CD4-positive, alpha-beta T cell (primary cell): ENCODE results near the gene KHDC1. TPM values are rescaled to one million over a fixed set of nuclear protein-coding genes. Genes with fewer than 3 reads are reported as not detected.
"Not testable (repeated sequence)": the region's sequence is repeated elsewhere in the genome, so short reads cannot be mapped to it uniquely, and the experiment has no call there.

ENCODE experiments used
- ATAC-seq: fragments of 200-7000 bp; cut with Tn5 transposase; one replicate; pipeline ENCODE4 v1.10.0; 2022; ENCODE audit warnings: mild to moderate bottlenecking; ENCODE audit not compliant: poor library complexity
- CTCF ChIA-PET: fragments of 350-600 bp; sonication (Branson Sonifier 250); formaldehyde crosslinking; loops from one replicate; lab custom pipeline; 2021; ENCODE audit warnings: antibody characterized with exemption, inconsistent platforms; lab: Charles Lee
- POLR2A ChIA-PET: fragments of 350-600 bp; sonication (Branson Sonifier 250); formaldehyde crosslinking; loops from one replicate; lab custom pipeline; 2021; ENCODE audit warnings: antibody characterized with exemption, inconsistent platforms; lab: Charles Lee
- DNase-seq, 14 experiments: peaks; one replicate each; pipeline ENCODE4 v3.0.0-alpha.2; 2013 to 2020; ENCODE audit warnings: mixed read lengths in 2 of 14
- H3K27ac ChIP-seq, 2 donors: one replicate each; pipeline versions ENCODE4 v1.5.1 to v1.7.0; 2013; ENCODE audit warnings: low read length in 2 of 2, low read depth in 1 of 2, mild to moderate bottlenecking in 1 of 2
- H3K27me3 ChIP-seq, 2 experiments: 1 replicate in 1 of 2; 2 replicates in 1 of 2; pipeline versions ENCODE4 v1.6.1 to v1.7.0; 2013; ENCODE audit warnings: low read length in 2 of 2, control low read depth in 1 of 2, mild to moderate bottlenecking in 1 of 2, moderate library complexity in 1 of 2; ENCODE audit not compliant: insufficient read depth in 2 of 2, control insufficient read depth in 1 of 2
- H3K36me3 ChIP-seq: one replicate; pipeline ENCODE4 v1.6.1; 2013; ENCODE audit warnings: low read length, control low read depth; ENCODE audit not compliant: insufficient read depth
- H3K4me1 ChIP-seq: one replicate; pipeline ENCODE4 v1.6.1; 2013; ENCODE audit warnings: low read length, control low read depth; ENCODE audit not compliant: insufficient read depth
- H3K4me3 ChIP-seq: one replicate; pipeline ENCODE4 v1.5.1; 2013; ENCODE audit warnings: mild to moderate bottlenecking, low read length, moderate library complexity
- H3K9me3 ChIP-seq, 2 experiments: 1 replicate in 1 of 2; 2 replicates in 1 of 2; pipeline versions ENCODE4 v1.6.1 to v1.7.0; 2013; ENCODE audit warnings: low read length in 2 of 2, mild to moderate bottlenecking in 2 of 2, control low read depth in 1 of 2, moderate library complexity in 1 of 2; ENCODE audit not compliant: control insufficient read depth in 1 of 2, insufficient read depth in 1 of 2
- H3K27ac Mint-ChIP-seq: one replicate; pipeline ENCODE4 v1.8.0; 2020; ENCODE audit warnings: mixed read lengths
- H3K27me3 Mint-ChIP-seq: one replicate; pipeline ENCODE4 v1.8.0; 2021; ENCODE audit warnings: mixed read lengths
- H3K36me3 Mint-ChIP-seq: one replicate; pipeline ENCODE4 v1.8.0; 2021; ENCODE audit warnings: low read depth, mixed read lengths
- H3K4me1 Mint-ChIP-seq: one replicate; pipeline ENCODE4 v1.8.0; 2021; ENCODE audit warnings: low read depth, mixed read lengths
- H3K4me3 Mint-ChIP-seq: one replicate; pipeline ENCODE4 v1.8.0; 2020; ENCODE audit warnings: mild to moderate bottlenecking, mixed read lengths
- H3K9me3 Mint-ChIP-seq: one replicate; pipeline ENCODE4 v1.8.0; 2020; ENCODE audit warnings: mixed read lengths
- intact Hi-C, 2 experiments: fragments of 100-400 bp; cut with DNase I in 1 of 2; cut with micrococcal nuclease in 1 of 2; formaldehyde crosslinking; loops; one replicate each; pipeline versions ENCODE4 v1.15.1 to v1.9.0; 2023 to 2025; cut with DNase I, micrococcal nuclease
- total RNA-seq, 174 experiments: library from RNA in 2 of 174; stranded (reverse) in 2 of 174; gene quantifications; one replicate each; pipeline ENCODE4 v1.2.3 and lab custom pipeline; 2021 to 2026
- TF ChIP-seq, protein P1 (sequence below): fragments of 200-600 bp; IDR thresholded peaks from one replicate; pipeline ENCODE4 v1.8.0; 2022; ENCODE audit warnings: antibody characterized with exemption, mild to moderate bottlenecking

Gene KHDC1
- total RNA-seq, 2 experiments from 2014 or later: 0.71 to 1.2 TPM

GRCh38 chr6:73234733-73235132 lies 28.3 kb downstream of the KHDC1 start:
- no peaks in the 10 kb centered on the region for H3K36me3 Mint-ChIP-seq
- no peaks in the 10 kb centered on the region for H3K27me3 Mint-ChIP-seq
- no peaks in the 10 kb centered on the region for H3K9me3 Mint-ChIP-seq
- Histone ChIP-seq H3K9me3 (no peaks in the 10 kb centered on the region), H3K36me3 (no peaks in the 10 kb centered on the region), H3K27ac (no peak overlapping the region), H3K4me3 (no peak overlapping the region), H3K27me3 (no peaks in the 10 kb centered on the region), H3K4me1 (no peaks in the 10 kb centered on the region)
- no peak overlapping the region for H3K4me3 Mint-ChIP-seq
- H3K4me1 Mint-ChIP-seq: no peaks in the 10 kb centered on the region
- intact Hi-C loops: no loop called here
- H3K27ac Mint-ChIP-seq: no peak overlapping the region
- no peak for DNase-seq
- CTCF ChIA-PET: no interaction called here
- POLR2A ChIA-PET: no interaction called here
- TF ChIP-seq, protein P1, sequence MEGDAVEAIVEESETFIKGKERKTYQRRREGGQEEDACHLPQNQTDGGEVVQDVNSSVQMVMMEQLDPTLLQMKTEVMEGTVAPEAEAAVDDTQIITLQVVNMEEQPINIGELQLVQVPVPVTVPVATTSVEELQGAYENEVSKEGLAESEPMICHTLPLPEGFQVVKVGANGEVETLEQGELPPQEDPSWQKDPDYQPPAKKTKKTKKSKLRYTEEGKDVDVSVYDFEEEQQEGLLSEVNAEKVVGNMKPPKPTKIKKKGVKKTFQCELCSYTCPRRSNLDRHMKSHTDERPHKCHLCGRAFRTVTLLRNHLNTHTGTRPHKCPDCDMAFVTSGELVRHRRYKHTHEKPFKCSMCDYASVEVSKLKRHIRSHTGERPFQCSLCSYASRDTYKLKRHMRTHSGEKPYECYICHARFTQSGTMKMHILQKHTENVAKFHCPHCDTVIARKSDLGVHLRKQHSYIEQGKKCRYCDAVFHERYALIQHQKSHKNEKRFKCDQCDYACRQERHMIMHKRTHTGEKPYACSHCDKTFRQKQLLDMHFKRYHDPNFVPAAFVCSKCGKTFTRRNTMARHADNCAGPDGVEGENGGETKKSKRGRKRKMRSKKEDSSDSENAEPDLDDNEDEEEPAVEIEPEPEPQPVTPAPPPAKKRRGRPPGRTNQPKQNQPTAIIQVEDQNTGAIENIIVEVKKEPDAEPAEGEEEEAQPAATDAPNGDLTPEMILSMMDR: no peak
- no peak for ATAC-seq

DNA sequence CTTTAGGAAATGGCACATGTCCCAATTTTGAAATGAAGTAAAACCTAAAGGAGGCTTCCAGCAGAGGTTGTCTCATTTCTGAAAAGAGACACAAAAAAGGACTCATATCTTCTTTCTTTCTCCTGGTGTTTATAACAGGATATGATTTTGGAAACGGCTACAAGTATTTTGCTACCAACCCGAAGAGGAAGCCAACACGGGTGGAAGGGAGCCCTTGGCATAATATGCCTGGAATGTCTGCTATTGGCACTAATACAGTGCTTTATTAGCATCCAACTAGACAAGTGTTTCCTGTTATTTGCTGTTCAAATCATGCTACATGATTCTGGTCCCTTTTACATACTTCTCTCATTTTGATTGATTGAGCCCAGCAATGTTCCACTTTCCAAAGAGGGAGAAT lies 29.0 kb downstream of the KHDC1 start:
- H3K9me3 ChIP-seq, H3K36me3 ChIP-seq, H3K27me3 ChIP-seq, DNase-seq, H3K27ac ChIP-seq, H3K27me3 Mint-ChIP-seq, H3K4me1 ChIP-seq, H3K36me3 Mint-ChIP-seq, H3K27ac Mint-ChIP-seq, intact Hi-C loops, ATAC-seq, H3K4me3 ChIP-seq, POLR2A ChIA-PET, CTCF ChIA-PET, H3K4me1 Mint-ChIP-seq, H3K9me3 Mint-ChIP-seq, H3K4me3 Mint-ChIP-seq: not testable (repeated sequence)

DNA sequence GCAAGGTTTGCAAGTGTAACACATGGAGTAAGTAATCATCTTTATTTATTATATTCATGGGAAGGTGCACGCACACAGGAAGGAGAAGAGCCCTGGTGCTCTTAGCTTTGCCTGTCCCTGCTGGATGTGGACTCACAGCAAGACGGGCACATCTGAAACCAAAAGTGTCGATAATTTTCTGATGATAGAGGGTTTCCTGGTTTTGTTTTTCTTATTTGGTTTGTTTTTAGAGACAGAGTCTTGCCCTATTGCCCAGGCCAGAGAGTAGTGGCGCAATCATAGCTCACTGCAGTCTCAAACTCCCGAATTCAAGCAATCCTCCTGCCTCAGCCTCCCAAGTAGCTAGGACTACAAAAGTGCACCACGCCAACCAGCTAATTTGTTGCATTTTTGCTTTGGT lies 29.9 kb downstream of the KHDC1 start:
- no peak overlapping the region for H3K27ac Mint-ChIP-seq
- Histone ChIP-seq H3K4me1 (no peaks in the 10 kb centered on the region), H3K9me3 (no peaks in the 10 kb centered on the region), H3K27me3 (no peaks in the 10 kb centered on the region), H3K36me3 (no peaks in the 10 kb centered on the region), H3K27ac (no peak overlapping the region), H3K4me3 (no peak overlapping the region)
- TF ChIP-seq, protein P1: no peak
- H3K36me3 Mint-ChIP-seq: no peaks in the 10 kb centered on the region
- no peak overlapping the region for H3K4me3 Mint-ChIP-seq
- ATAC-seq (no peak), DNase-seq (no peak)
- no peaks in the 10 kb centered on the region for H3K9me3 Mint-ChIP-seq
- CTCF ChIA-PET: no interaction called here
- H3K27me3 Mint-ChIP-seq: no peaks in the 10 kb centered on the region
- no peaks in the 10 kb centered on the region for H3K4me1 Mint-ChIP-seq
- POLR2A ChIA-PET: no interaction called here
- intact Hi-C loops: no loop called here

- intact Hi-C loops: no loop called here
Observed at GRCh38 chr6:73231986-73232391, 31.0 kb downstream of the KHDC1 start.

More at GRCh38 chr6:73231986-73232391, 31.0 kb downstream of the KHDC1 start:
- no peak overlapping the region for H3K4me3 Mint-ChIP-seq
- Histone ChIP-seq H3K27ac (no peak overlapping the region), H3K9me3 (no peaks in the 10 kb centered on the region), H3K36me3 (no peaks in the 10 kb centered on the region), H3K27me3 (no peaks in the 10 kb centered on the region), H3K4me3 (no peak overlapping the region), H3K4me1 (no peaks in the 10 kb centered on the region)
- ATAC-seq (no peak), DNase-seq (peak in 2 of 14 experiments; percentile 1 to 22)
- H3K9me3 Mint-ChIP-seq: no peaks in the 10 kb centered on the region
- CTCF ChIA-PET: no interaction called here
- no peaks in the 10 kb centered on the region for H3K36me3 Mint-ChIP-seq
- H3K27ac Mint-ChIP-seq: no peak overlapping the region
- H3K4me1 Mint-ChIP-seq: no peaks in the 10 kb centered on the region
- POLR2A ChIA-PET: no interaction called here
- H3K27me3 Mint-ChIP-seq: no peaks in the 10 kb centered on the region
- TF ChIP-seq, protein P1: no peak
